Dedifferentiated amniotic fluid mesenchymal stem cell (primary cell): ENCODE measurements around the gene NCKAP1.
"Not testable (repeated sequence)": the region's sequence is repeated elsewhere in the genome, so short reads cannot be mapped to it uniquely, and the experiment has no call there.

ENCODE experiments used
- DNase-seq: peaks from one replicate; pipeline ENCODE4 v3.0.0-alpha.2; 2016; ENCODE audit errors: extremely low spot score

NCKAP1 gene

DNA sequence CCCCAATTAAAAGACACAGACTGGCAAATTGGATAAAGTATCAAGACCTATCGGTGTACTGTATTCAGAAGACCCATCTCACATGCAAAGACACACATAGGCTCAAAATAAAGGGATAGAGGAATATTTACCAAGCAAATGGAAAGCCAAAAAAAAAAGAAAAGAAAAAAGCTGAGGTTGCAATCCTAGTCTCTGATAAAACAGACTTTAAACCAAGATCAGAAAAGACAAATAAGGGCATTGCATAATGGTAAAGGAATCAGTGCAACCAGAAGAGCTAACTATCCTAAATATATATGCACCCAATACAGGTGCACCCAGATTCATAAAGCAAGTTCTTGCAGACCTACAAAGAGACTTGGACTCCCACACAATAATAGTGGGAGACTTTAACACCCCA lies 161.6 kb downstream of the NCKAP1 start:
- not testable (repeated sequence) for DNase-seq

DNA sequence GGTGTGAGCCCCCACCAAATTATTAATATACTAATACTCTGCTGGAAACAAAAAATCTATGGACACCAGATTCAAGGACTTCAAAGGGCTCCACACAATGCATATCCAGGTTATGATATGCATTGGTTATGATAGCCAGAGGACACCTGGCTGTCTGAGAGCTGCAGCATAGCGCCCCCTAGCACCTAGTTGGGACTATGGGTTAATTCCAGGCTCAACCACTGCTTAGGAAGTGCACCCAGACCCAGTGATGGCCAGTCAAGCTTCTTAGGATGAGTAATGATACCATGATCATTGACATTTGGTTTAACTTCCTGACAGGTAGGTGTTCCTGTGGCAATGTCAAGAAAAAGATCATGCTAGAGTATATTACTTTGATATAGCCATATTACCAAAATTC lies 168.0 kb downstream of the NCKAP1 start:
- DNase-seq: no peak

DNA sequence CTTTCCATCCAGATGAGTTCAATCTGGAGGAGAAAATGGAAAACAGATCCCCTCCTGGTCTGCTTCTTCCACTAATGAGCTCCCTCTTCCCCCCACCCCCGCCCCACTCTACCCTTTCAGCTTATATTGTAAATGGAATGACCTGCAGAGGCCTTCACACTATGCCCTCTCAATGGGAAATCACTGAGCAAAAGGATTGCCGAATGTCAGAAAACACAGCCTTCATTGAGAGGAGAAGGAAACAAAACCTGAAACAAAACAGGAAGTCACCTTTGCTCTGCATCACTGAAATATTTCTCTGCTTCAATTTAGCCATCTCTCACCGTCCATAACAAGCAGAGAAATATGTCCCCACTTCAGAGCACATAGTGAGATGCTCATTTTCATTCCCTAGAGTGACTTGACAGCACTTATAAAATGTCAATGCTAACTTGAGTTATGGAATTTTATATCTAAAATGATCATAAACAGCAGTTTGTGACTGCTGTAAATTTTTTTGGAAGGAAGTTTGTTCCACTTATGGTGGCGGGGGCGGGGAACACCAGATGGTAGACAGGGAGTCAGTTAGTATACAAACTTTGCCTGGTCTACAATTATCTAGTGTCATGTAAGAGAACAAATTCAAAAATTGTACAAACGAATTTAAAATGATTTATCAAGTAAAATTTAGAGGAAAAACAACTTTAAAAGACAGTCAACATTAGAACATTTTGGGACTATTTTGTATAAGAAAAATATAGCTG lies 170.0 kb downstream of the NCKAP1 start:
- no peak for DNase-seq

DNA sequence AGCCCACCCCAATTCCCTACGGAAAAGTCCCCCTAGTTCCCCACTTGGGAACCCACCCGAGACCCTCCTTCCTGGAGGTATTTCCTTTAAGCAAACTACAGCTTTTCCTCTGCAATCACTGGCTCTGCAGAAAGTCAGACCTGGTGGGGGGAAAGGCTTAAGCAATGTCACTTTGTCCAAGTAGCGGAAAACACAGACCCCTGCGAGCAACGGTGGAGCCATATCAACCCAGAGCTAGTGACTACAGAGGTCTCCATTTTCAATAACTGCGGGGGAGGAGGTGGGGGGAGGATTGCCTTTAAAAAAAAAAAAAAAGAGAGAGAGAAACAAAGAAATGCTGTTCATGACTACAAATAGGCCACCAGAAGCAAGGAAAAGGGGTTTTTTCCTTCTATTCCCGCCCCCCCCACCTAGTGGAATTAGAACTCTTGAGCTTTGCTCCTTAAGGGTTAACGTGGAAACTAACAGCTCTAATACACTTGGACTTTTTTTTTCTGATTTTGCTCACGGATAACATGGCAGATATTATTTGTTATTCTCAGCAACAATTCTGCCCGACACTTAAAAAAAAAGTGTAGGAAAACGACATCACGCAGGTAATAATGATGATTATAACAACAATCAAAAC lies 170.7 kb downstream of the NCKAP1 start:
- no peak for DNase-seq

DNA sequence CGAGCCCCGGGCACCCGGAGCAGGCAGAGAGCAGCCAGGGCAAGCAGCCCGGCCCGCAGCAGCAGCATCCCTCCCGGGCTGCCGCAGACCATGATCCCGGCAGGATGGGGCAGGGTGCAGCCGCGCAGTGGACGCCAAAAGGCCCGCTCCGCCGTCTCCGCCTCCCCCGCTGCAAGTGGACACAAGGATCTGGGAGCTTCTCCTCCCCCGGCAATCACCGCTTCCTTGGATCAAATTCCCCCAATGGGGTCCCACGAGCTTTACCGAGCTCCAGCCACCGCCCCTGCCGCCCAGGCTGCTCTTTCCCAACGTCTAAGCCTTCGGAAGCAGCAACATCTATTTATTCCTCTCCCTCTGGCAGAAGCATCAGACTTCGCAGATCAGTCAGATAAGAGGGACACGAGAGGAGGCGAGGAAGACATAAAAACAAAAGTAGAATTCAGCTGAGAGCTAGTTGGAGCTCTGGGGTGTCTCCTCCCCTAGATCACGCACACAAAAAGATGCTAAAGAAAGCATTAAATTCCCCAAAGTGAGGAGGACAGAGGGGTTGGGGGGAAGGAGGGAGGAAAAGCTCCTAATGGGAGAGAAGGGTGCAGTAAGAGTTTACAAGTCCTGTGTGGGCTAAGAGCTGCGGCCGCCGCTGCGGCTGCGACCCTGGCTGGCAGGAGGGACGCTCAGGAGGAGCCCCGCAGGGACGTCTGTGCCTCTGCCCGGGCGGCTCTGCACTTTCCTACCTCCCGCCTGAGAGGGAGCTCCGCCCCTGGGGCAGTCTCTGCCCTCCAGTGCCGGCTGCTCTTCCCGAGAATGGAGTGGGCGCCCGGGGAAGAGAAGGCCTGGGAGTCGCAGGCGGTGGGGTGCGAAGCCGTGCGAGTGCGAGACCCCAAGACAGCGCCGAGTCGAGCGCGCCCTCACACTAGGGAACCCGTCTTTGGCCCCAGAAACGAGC lies 171.5 kb downstream of the NCKAP1 start, which contains the start of gene FRZB:
TSS of gene FRZB (minus strand) at position 177 of the 946 bp plus-strand sequence. CDS start at position 92, 85 bp downstream.
- DNase-seq: peak; percentile 57

DNA sequence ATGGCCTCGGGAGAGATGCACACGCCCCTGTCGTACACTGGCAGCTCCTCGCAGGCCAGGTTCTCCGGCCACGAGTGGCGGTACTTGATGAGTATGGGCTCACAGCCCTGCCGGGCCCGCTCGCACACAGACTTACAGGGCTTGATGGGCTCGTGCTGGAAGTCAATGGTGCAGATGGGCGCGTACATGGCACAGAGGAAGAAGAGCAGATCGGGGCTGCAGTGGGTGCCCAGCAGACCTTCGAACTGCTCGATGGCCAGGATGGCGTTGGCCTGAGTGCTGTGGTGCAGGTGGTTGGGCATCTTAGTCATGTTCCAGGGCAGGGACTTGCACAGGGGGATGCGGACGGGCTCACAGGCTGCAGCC lies 172.2 kb downstream of the NCKAP1 start:
- no peak for DNase-seq

DNA sequence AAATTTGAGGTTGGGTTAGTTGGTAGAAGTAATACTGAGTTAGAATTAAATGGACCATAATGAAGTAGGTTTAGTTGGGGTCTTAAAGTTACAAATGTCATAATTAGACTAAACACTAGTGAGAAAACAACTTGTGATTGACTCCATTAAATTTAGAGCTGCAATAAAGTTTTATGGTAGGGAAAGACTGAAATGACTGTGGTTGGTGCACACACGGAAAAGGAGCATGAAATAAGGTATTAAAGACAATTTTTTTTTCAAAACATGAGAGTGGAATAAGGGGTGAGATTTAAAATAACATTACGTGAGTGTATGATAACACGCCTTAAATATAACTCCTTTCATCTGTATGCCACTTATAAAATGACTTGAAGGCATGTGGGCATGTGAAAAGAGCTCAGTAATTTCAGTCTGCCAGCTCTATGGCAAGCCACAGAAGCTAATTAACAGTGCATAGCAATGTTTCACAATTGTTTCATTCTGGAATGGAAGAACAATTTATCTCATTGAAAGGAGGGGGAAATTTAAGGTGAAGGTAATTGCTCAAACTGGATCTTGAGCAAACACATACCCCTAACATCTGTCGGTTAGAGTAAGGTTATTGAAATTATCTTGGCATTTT lies 173.2 kb downstream of the NCKAP1 start:
- DNase-seq: no peak

DNA sequence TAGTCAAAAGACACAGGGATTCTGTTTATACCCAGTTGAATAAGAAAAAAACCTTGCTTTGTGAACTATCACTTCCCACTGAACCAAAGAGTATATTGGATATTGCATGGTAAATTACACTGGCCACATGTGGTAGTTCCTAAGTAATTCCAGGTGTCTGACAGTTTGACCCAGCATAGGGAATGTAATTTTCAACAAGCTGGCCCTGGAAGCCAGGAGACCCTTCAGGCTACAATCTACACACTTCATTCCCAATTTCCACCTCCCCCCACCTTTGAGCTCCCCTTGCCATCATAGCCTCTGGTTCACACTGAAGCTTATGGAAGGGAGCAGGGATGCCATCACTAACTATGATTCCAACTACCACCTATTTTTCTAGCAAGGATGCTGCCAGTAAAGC lies 174.6 kb downstream of the NCKAP1 start:
- no peak for DNase-seq

DNA sequence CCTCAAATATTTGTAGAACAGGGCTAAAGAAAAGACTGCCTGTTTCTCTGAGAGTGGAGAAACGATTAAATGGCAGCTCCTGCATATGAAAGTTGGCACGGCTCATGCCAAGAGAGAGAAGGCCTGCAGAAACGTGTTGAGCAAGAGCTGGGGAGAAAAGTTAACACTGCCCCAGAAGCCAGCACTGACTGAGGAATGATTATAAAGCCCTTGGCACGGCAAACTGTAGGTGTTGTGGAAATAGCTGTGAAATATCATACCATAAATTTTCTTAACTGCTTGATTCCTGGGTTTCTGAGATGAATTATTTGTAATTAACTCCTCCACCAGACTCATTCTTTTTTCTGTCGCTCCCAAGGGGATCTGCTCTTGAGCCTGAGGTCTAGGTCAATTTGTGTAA lies 176.2 kb downstream of the NCKAP1 start:
- no peak for DNase-seq

DNA sequence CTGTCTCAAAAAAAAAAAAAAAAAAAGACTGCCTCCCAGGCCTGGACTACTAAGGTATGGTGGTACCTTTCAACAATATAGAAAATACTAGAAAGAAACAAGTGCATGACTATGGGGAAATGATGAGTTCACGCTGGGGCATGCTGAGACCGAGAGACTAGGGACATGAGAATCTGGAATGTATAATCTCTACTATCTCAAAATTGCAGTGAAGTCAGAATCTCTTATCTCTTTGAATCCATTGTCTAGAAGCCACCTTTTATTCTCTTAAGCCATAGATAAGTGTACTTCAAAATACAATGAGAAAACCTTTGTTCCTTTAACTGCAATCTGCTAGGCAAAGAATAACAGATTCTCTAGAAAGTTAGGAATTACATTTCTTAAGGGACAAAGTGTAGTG lies 177.4 kb downstream of the NCKAP1 start:
- DNase-seq: no peak
